HepG2 (cell line): ENCODE measurements around the gene SLC6A9. TPM values are rescaled to one million over a fixed set of nuclear protein-coding genes. Genes with fewer than 3 reads are reported as not detected.

Source experiments
- BCL6 ChIP-seq: IDR thresholded peaks from 2 replicates; pipeline ENCODE4 v1.6.1; 2016; ENCODE audit warnings: missing genetic modification reagents, missing compliant biosample characterization
- CHD2 ChIP-seq: IDR thresholded peaks from 2 replicates; pipeline ENCODE4 v1.6.1; 2011; ENCODE audit warnings: low read depth, low read length, improper control_type of control experiment
- FOXC1 ChIP-seq: sonication (generic); formaldehyde crosslinking; IDR thresholded peaks from 2 replicates; pipeline ENCODE4 v1.8.0; 2022; ENCODE audit warnings: mild to moderate bottlenecking, missing genetic modification reagents, borderline replicate concordance
- FOXO1 ChIP-seq: sonication (generic); formaldehyde crosslinking; IDR thresholded peaks from 2 replicates; pipeline ENCODE4 v1.4.0; 2020; ENCODE audit warnings: missing genetic modification reagents
- HOXA7 ChIP-seq: sonication (generic); formaldehyde crosslinking; IDR thresholded peaks from 2 replicates; pipeline ENCODE4 v1.8.1; 2022; ENCODE audit warnings: mild to moderate bottlenecking, missing genetic modification reagents, moderate library complexity
- PRDM10 ChIP-seq: sonication (generic); formaldehyde crosslinking; IDR thresholded peaks from 2 replicates; pipeline ENCODE4 v1.4.0; 2020; ENCODE audit warnings: low read depth, missing genetic modification reagents
- RXRA ChIP-seq: sonication (generic); formaldehyde crosslinking; IDR thresholded peaks from 2 replicates; pipeline ENCODE4 v1.5.1; 2020; ENCODE audit warnings: missing genetic modification reagents
- TFDP2 ChIP-seq: sonication (generic); formaldehyde crosslinking; IDR thresholded peaks from 2 replicates; pipeline ENCODE4 v1.4.0; 2020; ENCODE audit warnings: missing genetic modification reagents
- ZNF333 ChIP-seq: sonication (generic); formaldehyde crosslinking; IDR thresholded peaks from 2 replicates; pipeline ENCODE4 v1.4.0; 2020; ENCODE audit warnings: mild to moderate bottlenecking, missing genetic modification reagents, borderline replicate concordance
- ZNF512 ChIP-seq: sonication (generic); formaldehyde crosslinking; IDR thresholded peaks from 2 replicates; pipeline ENCODE4 v1.4.0; 2020; ENCODE audit warnings: mild to moderate bottlenecking, missing genetic modification reagents
- ZNF563 ChIP-seq: sonication (generic); formaldehyde crosslinking; IDR thresholded peaks from 2 replicates; pipeline ENCODE4 v1.8.0; 2022; ENCODE audit warnings: mild to moderate bottlenecking, moderate library complexity, missing genetic modification reagents
- ZNF569 ChIP-seq: sonication (generic); formaldehyde crosslinking; IDR thresholded peaks from 2 replicates; pipeline ENCODE4 v1.5.0; 2020; ENCODE audit warnings: mild to moderate bottlenecking, missing genetic modification reagents, moderate library complexity, borderline replicate concordance
- ZNF776 ChIP-seq: sonication (generic); formaldehyde crosslinking; IDR thresholded peaks from 2 replicates; pipeline ENCODE4 v1.4.0; 2020; ENCODE audit warnings: mild to moderate bottlenecking, missing genetic modification reagents
- ZNF839 ChIP-seq: sonication (generic); formaldehyde crosslinking; IDR thresholded peaks from 2 replicates; pipeline ENCODE4 v1.4.0; 2020; ENCODE audit warnings: missing genetic modification reagents, mild to moderate bottlenecking, borderline replicate concordance
- ZSCAN21 ChIP-seq: sonication (generic); formaldehyde crosslinking; IDR thresholded peaks from 2 replicates; pipeline ENCODE4 v1.8.0; 2022; ENCODE audit warnings: mild to moderate bottlenecking, missing genetic modification reagents, moderate library complexity, borderline replicate concordance
- ZSCAN22 ChIP-seq: sonication (generic); formaldehyde crosslinking; IDR thresholded peaks from 2 replicates; pipeline ENCODE4 v1.4.0; 2020; ENCODE audit warnings: mild to moderate bottlenecking, missing genetic modification reagents
- polyA plus RNA-seq, 8 experiments: library from polyadenylated mRNA; depleted of rRNA in 3 of 8; stranded (reverse) in 7 of 8; unstranded in 1 of 8; fragments of >200 nt; fragmentation: Illumina TruSeq in 4 of 8; extraction: Trizol in 4 of 8; gene quantifications; 2 replicates each; pipeline versions ENCODE4 v1.2.1 to v1.2.3, GENCODE V29; 2011 to 2016; ENCODE audit warnings: low read depth in 4 of 8, missing spikeins in 1 of 8, mixed read lengths in 1 of 8; ENCODE audit not compliant: insufficient read depth in 1 of 8
- total RNA-seq, 5 experiments: library from RNA; depleted of rRNA; stranded (reverse); fragments of >200 nt; fragmentation: Illumina TruSeq; extraction: Trizol; gene quantifications; 2 replicates each; pipeline ENCODE4 v1.2.3, GENCODE V29; 2016; ENCODE audit warnings: low read depth in 1 of 5

SLC6A9 gene
- total and polyA plus RNA-seq, 2 of the 13 experiments (the other 11 are each of a cell fraction or from before 2014, with no cell fraction given), result 8.5 to 9.9 TPM

DNA sequence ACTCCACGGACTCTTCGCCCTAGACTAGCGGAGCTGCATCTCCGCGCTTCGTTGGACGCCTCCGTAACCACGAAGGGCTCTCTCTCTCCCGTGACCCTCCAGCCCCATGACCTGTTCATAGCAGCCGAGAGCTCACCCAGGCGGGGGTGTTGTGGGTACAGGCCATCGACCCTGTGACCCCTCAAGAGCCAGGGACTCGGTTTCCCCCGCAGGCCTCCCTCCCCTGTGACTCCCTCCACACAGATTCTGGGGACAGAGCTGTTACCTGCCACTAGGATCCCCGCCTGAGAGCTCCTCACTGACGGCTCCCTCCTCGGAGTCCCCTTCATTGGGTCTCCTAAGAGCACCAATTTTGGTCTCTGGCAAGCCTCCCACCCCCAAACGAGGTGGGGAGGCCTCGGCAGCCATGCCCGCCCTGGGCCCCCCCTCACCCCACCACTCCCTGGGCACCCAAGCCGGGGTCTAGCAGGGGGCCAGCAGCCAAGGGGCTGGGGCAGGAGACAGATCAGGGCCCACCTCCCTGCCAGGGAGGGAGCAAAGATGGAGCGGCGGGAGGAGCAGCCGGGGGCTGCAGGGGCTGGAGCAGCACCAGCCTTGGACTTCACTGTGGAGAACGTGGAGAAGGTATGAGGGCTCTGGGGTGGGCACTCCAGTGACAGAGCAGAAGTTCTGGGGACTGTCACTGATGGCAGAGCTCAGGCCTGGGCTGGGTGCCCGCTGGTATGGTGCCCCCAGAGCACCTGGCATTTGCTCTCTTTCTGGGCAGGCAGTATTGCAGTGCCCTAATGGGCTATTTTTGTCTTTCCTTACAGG lies 84.0 kb downstream of the SLC6A9 start (continued):
- TF ChIP-seq RXRA (CRISPR knock-in tag) (no peak), ZNF839 (CRISPR knock-in tag) (peak; percentile 19; the same call in 1 of the 2 replicates), ZSCAN22 (no peak), CHD2 (no peak), BCL6 (CRISPR knock-in tag) (no peak), FOXC1 (CRISPR knock-in tag) (peak; percentile 4; the same call in 1 of the 2 replicates), ZNF776 (peak; percentile 3; the same call in 1 of the 2 replicates), TFDP2 (no peak), ZNF512 (CRISPR knock-in tag) (0 out of 2 replicates have a peak, but pooled peaks have one; percentile 17), ZSCAN21 (CRISPR knock-in tag) (peak; percentile 5; the same call in 1 of the 2 replicates), ZNF563 (no peak), HOXA7 (CRISPR knock-in tag) (no peak), FOXO1 (CRISPR knock-in tag) (no peak), ZNF333 (CRISPR knock-in tag) (peak; percentile 78; the same call in 1 of the 2 replicates), ZNF569 (CRISPR knock-in tag) (peak; percentile 16; the same call in 1 of the 2 replicates), PRDM10 (CRISPR knock-in tag) (no peak)
